Sciatic nerve (tissue), 2 donors: Measurements from ENCODE around the gene PRR36. TPM values are rescaled to one million over a fixed set of nuclear protein-coding genes. Genes with fewer than 3 reads are reported as not detected.

Experiments used
- ATAC-seq: fragments of 200-7000 bp; cut with Tn5 transposase; one replicate; pipeline ENCODE4 v1.9.1; 2020; ENCODE audit warnings: mild to moderate bottlenecking, moderate library complexity
- DNase-seq: peaks from one replicate; pipeline ENCODE4 v3.0.0-alpha.2; 2020; ENCODE audit warnings: low spot score
- intact Hi-C: fragments of 100-400 bp; cut with DNase I; formaldehyde crosslinking; loops from one replicate; pipeline ENCODE4 v1.14.2; 2022
- total RNA-seq: library from RNA; stranded (reverse); fragmentation: NEBNext Ultra II Directional; extraction: Animal tissue kit (Norgen Biotek cat#: 25700); gene quantifications from one replicate; pipeline ENCODE4 v1.2.1, GENCODE V29; 2021
- donor health status: DM: no; HTN: no; CAD: no.
- donor health status: DM: no; HTN: no; CAD: no.

Gene PRR36
- total RNA-seq, 1 donor from 2014 or later, result 0.09 TPM

DNA sequence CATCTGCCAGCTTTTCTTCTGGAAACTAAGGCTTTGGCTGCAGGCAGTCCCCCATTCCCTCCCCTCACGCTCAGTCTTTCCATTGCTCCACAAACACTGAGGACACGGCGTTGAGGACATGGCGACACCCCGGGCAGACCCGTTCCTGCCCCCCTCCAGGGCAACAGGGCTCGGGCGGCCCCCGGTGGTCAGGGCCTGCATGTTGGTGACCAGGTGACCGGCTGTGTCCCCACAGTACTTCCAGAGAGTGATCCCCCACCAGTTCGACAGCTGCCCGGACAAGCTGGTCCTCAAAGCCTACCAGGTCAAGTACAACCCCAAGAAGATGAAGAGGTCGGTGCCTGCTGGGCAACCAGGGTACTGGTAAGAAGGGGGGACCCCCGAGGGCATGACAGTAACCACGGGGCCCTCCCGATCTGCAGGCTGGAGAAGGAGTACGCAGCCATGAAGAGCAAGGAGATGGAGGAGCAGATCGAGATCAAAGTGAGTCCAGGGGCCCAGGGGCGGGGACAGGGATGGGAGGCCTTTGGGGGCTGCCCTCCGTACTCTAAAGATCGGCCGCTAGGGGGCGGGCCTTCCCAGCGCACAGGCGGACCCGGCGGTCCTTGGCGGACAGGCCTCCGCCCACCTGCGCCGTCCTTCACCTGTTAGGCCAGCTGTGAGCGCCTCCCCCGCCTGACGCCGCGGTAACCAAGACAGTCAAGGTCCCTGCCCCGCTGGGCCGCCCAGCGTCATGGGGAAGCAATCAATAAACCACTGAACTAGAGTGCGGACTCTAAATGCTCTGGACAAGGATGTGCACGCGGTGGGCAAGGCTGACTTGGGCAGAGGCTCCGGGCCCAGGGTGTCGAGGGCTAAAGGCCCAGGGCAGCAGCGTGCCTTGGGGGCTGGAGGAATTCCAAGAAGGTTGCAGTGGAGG is 21.1 kb downstream of the PRR36 start:
- intact Hi-C loops, result no loop called here
- no peak for DNase-seq
- ATAC-seq, result peak; percentile 73

DNA sequence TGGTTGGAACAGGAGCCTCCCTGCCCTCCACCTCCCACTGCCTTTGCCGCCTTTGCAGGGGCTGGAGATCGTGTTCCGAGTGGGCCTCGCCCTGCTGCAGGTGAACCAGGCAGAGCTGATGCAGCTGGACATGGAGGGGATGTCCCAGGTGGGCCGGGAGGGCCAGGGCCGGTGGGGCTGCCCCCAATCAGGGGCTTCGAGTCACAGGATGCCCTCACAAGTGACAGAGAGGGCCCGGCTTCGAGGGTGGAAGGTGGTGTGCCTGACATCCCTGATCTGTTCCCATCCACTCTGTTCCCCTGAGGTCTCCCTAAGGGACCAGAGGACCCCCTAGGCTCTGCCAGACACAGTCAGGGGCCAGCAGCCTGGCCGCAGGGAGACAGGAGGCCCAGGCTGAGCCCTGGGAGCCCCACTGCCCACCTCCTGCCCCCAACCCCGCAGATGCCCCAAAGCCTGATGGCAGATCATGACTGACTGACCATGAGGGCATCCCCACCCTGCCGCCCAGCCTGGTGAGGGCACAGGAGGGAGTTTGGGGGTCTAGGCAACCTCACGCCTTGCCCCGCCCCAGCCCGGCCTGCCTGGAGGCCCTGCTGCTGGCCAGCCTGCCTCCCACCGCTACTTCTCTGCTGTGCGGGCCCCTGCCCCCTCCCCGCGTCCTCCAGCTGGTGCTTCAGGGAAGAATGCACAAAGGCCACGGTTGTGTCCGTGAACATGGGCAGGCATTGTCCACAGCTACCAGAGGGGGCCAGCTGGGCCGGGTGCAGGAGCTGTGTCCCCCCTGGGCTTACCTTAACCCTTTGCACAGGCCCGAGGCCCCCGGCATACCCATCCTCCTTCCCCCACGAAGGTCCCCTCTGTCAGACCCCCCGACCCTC is 22.3 kb downstream of the PRR36 start:
- intact Hi-C loops, result no loop called here
- DNase-seq (no peak), ATAC-seq (peak; percentile 35)

- intact Hi-C loops, result no loop called here
- ATAC-seq, result no peak
Observed at GRCh38 chr19:7850945-7851622, 23.1 kb downstream of the PRR36 start.

DNA sequence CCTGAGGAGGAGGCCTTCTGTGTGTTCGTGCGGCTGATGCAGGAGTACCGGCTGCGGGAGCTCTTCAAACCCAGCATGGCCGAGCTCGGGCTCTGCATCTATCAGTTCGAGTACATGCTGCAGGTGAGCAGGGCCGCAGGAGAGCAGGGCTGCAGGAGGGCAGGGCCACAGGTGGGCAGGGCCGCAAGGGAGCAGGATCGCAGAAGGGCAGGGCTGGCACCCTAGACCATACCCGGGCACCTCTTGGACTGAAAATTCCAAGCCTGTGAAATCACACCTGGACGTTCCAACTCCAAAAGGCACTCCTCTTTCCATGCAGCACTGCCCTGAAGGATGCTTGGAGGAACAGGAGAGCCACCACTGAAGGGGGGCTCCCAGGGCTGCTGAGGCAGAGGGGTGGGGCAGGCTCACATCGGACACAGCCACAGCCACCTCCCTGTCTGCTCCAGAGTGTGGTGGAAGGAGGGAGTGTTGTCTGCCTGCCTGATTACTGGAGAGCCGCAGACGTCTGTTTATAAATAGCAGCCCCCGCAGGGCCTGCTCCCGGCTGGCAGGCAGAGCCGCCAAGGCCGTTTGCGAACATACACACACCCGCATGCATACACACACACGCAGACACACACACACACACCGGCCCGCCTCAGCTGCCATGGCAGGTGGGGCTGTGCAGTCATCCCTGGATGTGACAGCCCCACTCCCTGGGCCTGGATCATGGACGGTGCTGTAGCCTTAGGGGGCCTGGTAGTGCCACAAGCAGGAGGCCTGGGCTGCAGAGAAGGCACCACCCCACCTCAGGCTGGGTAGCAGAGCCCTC is 24.0 kb downstream of the PRR36 start:
- intact Hi-C loops, result no loop called here
- DNase-seq, result no peak
- ATAC-seq, result no peak

More at GRCh38 chr19:7850945-7851622, 23.1 kb downstream of the PRR36 start:
- no peak for DNase-seq

- DNase-seq, result no peak
- intact Hi-C loops, result no loop called here
- ATAC-seq, result no peak
Observed at GRCh38 chr19:7849631-7849999, 24.6 kb downstream of the PRR36 start.

DNA sequence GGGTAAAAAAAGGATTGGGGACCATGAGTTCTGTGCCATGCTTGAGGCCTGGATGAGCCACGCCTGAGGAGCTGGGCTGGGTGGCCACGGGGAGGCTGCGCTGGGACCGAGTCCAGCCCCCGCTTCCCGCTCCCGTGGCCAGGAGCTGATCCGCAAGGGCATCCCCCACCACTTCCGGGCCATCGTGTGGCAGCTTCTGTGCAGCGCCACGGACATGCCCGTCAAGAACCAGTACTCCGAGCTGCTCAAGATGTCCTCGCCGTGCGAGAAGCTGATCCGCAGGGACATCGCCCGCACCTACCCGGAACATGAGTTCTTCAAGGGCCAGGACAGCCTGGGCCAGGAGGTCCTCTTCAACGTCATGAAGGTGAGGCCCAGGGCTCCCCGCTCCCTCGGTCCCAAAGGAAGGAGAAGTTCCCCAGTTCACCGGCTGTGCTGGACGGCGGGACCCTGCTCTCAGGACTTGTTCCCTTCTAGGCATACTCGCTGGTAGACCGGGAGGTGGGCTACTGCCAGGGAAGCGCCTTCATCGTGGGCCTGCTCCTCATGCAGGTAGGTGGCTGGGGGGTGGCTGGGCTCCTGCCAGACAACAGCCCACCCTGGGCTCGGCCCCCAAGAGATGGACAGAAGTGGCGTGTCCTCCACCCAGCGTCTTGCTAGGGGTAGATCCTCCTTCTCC is 25.3 kb downstream of the PRR36 start:
- intact Hi-C loops, result no loop called here
- no peak for DNase-seq

DNA sequence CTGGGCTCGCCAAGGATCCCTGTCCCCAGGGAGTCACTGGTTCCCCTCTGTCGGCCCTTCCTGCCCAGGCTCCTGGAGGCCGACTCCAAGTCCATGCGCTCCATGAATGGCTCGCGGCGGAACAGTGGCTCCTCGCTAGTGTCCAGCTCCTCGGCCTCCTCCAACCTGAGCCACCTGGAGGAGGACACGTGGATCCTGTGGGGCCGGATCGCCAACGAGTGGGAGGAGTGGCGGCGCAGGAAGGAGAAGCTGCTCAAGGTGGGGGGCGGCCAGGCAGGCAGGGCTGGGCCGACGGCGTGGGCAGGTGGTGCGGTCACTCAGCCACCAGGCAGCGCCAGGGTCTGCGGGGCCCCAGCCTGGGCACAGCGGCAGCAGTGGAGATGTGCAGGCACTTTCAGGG is 26.5 kb downstream of the PRR36 start:
- ATAC-seq (no peak), DNase-seq (no peak)
- intact Hi-C loops, result no loop called here

More for the DNA sequence above, 25.3 kb downstream of the PRR36 start:
- ATAC-seq, result no peak

DNA sequence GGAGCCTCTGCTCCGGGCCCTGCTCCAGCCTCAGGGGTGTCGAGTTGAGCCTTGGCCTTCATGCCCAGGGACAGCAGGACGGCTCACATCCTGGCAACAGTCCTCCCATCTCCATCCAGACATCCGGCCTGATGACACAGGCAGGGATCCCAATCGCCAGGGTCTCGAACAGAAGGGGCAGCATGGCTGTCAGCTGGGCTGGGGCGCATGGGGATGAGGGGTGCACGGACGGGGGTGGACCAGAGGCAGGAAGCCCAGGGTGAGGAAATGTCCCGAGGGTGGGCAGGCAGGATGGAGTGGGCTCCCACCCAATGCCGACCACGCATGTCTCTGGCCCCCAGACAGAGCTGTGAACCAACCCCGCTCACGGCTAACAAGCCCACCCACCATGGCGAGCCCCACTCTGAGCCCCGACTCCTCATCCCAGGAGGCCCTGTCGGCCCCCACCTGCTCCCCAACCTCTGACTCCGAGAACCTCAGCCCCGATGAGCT is 28.0 kb downstream of the PRR36 start:
- intact Hi-C loops, result no loop called here
- no peak for ATAC-seq
- DNase-seq, result no peak

- no peak for ATAC-seq
- intact Hi-C loops, result no loop called here
Observed at GRCh38 chr19:7845390-7846154, 28.6 kb downstream of the PRR36 start.

GRCh38 chr19:7844951-7845350 is 29.2 kb downstream of the PRR36 start:
- no peak for ATAC-seq
- intact Hi-C loops, result no loop called here
- no peak for DNase-seq

More at GRCh38 chr19:7845390-7846154, 28.6 kb downstream of the PRR36 start:
- DNase-seq, result no peak

DNA sequence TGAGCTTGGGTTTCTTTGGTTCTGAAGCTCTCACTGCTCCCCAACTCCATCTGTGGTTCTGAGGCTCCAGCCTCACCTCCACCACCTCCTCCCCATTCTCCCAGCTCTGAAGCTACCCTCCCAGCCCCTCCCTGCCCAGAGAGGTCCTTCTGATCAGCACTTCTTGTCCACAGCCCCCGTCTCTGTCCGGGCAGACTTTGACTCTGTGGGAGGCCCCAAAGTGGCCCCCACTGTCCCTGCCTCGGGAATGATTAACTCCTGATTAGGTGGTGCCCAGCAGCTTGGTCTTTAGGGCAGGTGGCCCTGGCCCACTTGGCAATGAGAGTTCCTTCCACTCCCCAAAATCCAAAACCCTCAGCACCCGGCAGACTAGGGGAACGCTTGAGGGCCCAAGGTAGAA is 29.8 kb downstream of the PRR36 start:
- ATAC-seq, result no peak
- intact Hi-C loops, result no loop called here
- DNase-seq, result no peak

- intact Hi-C loops, result no loop called here
- DNase-seq, result no peak
- ATAC-seq, result no peak
Observed at GRCh38 chr19:7843521-7843920, 30.7 kb downstream of the PRR36 start.

- intact Hi-C loops, result no loop called here
- DNase-seq (no peak), ATAC-seq (no peak)
Observed at GRCh38 chr19:7842661-7843294, 31.4 kb downstream of the PRR36 start.

- intact Hi-C loops, result no loop called here
- ATAC-seq, result no peak
Observed at GRCh38 chr19:7841751-7842660, 32.2 kb downstream of the PRR36 start.

DNA sequence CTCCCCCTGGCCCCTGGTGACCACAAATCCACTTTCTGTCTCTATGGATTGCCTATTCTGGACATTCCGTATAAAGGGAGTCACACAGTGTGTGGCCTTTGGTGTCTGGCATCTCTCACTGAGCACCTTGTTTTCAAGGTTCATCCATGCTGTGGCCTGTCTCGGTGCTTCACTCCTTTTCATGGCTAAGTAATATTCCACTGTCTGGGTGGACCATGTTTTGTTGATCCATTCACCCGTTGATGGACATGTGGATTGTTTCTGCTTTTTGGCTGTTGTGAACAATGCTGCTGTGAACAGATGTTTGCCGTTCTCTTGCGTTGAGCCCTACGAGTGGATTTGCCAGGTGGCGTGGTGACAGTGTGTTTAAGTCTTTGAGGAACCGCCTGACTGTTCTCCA is 33.6 kb downstream of the PRR36 start:
- no peak for DNase-seq
- no peak for ATAC-seq
- intact Hi-C loops, result no loop called here

More at GRCh38 chr19:7841751-7842660, 32.2 kb downstream of the PRR36 start:
- DNase-seq, result no peak

- ATAC-seq (no peak), DNase-seq (no peak)
- intact Hi-C loops, result no loop called here
Observed at GRCh38 chr19:7839476-7839875, 34.7 kb downstream of the PRR36 start.
